GM12874 (cell line): ENCODE measurements around the gene SLC38A10.
A peak's percentile ranks its signal among the peaks of the same experiment; 100 is the strongest.

ENCODE experiments used
- CTCF ChIP-seq: IDR thresholded peaks from 2 replicates; pipeline ENCODE4 v1.5.1; 2011; ENCODE audit warnings: low read depth, mild to moderate bottlenecking, control low read depth, low read length, moderate library complexity; ENCODE audit not compliant: insufficient read depth

SLC38A10 gene

GRCh38 chr17:81295031-81295675, at the start of gene SLC38A10:
TSS of gene SLC38A10 (minus strand) at chr17:81295307. CDS start at chr17:81294921, 386 bp downstream.
- peak; percentile 1; the same call in 1 of the 2 replicates for TF ChIP-seq CTCF

- TF ChIP-seq CTCF, result no peak
Observed at GRCh38 chr17:81342269-81343070, 47.4 kb upstream of the SLC38A10 start.

GRCh38 chr17:81341516-81342268, 46.6 kb upstream of the SLC38A10 start:
- TF ChIP-seq CTCF, result no peak

GRCh38 chr17:81340607-81341515, 45.8 kb upstream of the SLC38A10 start:
- no peak for TF ChIP-seq CTCF

GRCh38 chr17:81339534-81340296, 44.6 kb upstream of the SLC38A10 start:
- no peak for TF ChIP-seq CTCF

GRCh38 chr17:81339191-81339533, 44.1 kb upstream of the SLC38A10 start:
- no peak for TF ChIP-seq CTCF
